Measurements from ENCODE around the gene GAK.

The GAK gene

DNA sequence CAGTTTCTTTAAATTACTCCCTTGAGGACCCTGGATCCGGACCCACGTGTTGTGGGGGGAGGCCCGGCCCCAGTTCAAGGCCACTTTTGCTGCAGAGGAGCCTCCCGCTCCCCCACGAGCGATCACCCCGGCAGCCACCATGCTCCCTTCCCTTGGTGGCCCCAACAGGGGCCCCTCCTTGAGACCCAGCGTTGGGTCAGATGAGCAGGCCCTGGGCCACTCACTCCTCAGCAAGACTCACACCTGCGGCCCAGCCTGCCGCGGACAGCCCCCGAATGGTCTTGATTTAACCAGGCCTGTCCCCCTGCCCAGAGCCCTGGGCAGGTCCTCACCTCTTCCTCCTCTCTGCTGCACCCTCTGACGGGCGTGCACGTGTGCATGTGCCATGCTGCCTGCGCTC lies 110.5 kb downstream of the GAK start:
- Histone ChIP-seq H2AFZ (ENCODE audit: low read depth, low read length, severe bottlenecking) (no peak overlapping the region), H3K36me3 (ENCODE audit: low read length) (no peaks in the 10 kb centered on the region), H3K9me2 (replicated peaks; ENCODE audit: insufficient read depth, low read length) (no peaks in the 10 kb centered on the region), H3K79me2 (ENCODE audit: insufficient read depth, low read length) (no peaks in the 10 kb centered on the region), H3K27me3 (ENCODE audit: low read length) (no peaks in the 10 kb centered on the region), H3F3A (ENCODE audit: insufficient read depth) (no peaks in the 10 kb centered on the region), H3K4me3 (ENCODE audit: insufficient read depth, low read length, poor library complexity, severe bottlenecking) (no peak overlapping the region), H4K20me1 (ENCODE audit: low read depth, low read length) (no peaks in the 10 kb centered on the region), H3K9ac (ENCODE audit: low read length) (no peak overlapping the region), H3K27ac (ENCODE audit: low read depth, low read length) (no peak overlapping the region), H3K9me3 (ENCODE audit: insufficient read depth, low read length) (no peaks in the 10 kb centered on the region), H3K4me2 (ENCODE audit: low read depth, low read length, poor library complexity, severe bottlenecking) (no peak overlapping the region)
- TF ChIP-seq, protein P1, sequence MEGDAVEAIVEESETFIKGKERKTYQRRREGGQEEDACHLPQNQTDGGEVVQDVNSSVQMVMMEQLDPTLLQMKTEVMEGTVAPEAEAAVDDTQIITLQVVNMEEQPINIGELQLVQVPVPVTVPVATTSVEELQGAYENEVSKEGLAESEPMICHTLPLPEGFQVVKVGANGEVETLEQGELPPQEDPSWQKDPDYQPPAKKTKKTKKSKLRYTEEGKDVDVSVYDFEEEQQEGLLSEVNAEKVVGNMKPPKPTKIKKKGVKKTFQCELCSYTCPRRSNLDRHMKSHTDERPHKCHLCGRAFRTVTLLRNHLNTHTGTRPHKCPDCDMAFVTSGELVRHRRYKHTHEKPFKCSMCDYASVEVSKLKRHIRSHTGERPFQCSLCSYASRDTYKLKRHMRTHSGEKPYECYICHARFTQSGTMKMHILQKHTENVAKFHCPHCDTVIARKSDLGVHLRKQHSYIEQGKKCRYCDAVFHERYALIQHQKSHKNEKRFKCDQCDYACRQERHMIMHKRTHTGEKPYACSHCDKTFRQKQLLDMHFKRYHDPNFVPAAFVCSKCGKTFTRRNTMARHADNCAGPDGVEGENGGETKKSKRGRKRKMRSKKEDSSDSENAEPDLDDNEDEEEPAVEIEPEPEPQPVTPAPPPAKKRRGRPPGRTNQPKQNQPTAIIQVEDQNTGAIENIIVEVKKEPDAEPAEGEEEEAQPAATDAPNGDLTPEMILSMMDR (IDR thresholded peaks at IDR 0.05; ENCODE audit: insufficient read depth, low read length, poor library complexity, severe bottlenecking) = no peak
- TF ChIP-seq EZH2phosphoT487 (conservative IDR thresholded peaks at IDR 0.05; ENCODE audit: low read length) = no peak

DNA sequence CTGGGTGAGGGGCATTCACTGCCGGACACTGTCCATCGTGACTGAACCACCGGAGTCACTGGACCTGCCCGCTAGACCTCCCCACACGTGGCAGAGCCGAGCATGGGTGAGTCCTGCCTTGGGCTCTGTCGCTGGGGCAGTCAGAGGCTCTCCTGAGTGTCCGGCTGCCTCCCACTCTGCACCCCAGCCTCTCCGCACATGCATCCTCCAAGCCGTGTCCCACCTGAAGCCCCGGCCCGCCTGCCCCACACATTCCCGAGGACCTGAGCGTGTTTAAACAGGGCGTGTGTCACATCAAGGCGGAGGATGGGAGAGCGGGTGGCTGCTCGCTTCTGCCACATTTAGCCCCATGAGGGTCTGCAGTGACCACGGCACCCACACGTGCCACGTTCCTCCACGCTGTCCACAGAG lies 110.9 kb downstream of the GAK start:
- no peaks in the 10 kb centered on the region for H3K27me3 ChIP-seq (ENCODE audit: low read length)
- no peaks in the 10 kb centered on the region for H4K20me1 ChIP-seq (ENCODE audit: low read depth, low read length)
- H3F3A ChIP-seq (ENCODE audit: insufficient read depth) = no peaks in the 10 kb centered on the region
- no peaks in the 10 kb centered on the region for H3K9me3 ChIP-seq (ENCODE audit: insufficient read depth, low read length)
- no peaks in the 10 kb centered on the region for H3K36me3 ChIP-seq (ENCODE audit: low read length)
- H3K4me2 ChIP-seq (ENCODE audit: low read depth, low read length, poor library complexity, severe bottlenecking) = no peak overlapping the region
- no peak overlapping the region for H2AFZ ChIP-seq (ENCODE audit: low read depth, low read length, severe bottlenecking)
- no peaks in the 10 kb centered on the region for H3K9me2 ChIP-seq (replicated peaks; ENCODE audit: insufficient read depth, low read length)
- H3K79me2 ChIP-seq (ENCODE audit: insufficient read depth, low read length) = no peaks in the 10 kb centered on the region
- TF ChIP-seq EZH2phosphoT487 (conservative IDR thresholded peaks at IDR 0.05; ENCODE audit: low read length) = no peak
- TF ChIP-seq, protein P1 (IDR thresholded peaks at IDR 0.05; ENCODE audit: insufficient read depth, low read length, poor library complexity, severe bottlenecking) = no peak
- no peak overlapping the region for H3K9ac ChIP-seq (ENCODE audit: low read length)
- no peak overlapping the region for H3K27ac ChIP-seq (ENCODE audit: low read depth, low read length)
- no peak overlapping the region for H3K4me3 ChIP-seq (ENCODE audit: insufficient read depth, low read length, poor library complexity, severe bottlenecking)

DNA sequence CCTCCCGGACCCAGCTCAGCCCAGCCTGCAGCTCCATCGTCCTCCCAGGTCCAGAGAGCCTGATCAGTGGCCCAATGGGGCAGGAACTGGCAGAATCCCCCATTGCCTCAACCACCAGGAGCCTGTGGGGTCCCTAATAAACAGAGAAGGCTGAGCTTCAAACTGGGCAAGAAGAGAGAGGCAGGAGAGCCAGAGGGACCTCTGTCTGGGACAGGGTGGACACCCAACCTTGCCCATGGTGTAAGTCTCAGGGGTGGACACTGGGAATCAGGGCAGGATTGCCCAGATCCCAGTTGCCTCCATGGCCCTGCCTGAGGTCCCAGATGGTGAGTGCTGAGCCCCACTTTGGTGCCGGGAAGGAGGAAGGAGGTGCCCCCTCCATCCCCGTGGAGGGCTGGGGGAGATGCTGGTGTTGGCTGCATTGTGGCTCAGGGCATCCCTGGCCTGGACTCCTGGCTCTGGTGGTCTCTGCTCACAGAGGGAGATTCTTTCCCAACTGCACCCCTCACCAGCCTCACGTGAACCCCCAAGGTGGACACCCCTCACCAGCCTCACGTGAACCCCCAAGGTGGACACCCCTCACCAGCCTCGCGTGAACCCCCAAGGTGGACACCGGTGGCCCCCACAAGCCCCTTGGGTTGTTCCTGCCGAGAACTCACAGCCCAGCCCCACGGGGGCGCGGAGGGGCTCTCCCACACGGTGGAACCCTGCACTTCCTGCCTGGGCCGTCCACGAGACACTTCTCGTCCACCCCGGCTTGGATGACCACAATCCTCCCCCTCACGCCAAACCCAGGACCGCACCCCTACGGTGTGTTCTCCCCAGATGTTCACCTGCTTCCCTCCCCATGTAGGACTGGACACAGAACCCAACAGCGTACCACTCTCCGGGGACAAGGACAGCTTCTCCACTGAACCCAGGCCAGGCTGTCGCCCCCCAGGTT lies 111.6 kb downstream of the GAK start:
- Histone ChIP-seq H4K20me1 (ENCODE audit: low read depth, low read length) (no peaks in the 10 kb centered on the region), H3K9ac (ENCODE audit: low read length) (no peak overlapping the region), H3K4me3 (ENCODE audit: insufficient read depth, low read length, poor library complexity, severe bottlenecking) (no peak overlapping the region), H2AFZ (ENCODE audit: low read depth, low read length, severe bottlenecking) (no peak overlapping the region), H3K27me3 (ENCODE audit: low read length) (no peaks in the 10 kb centered on the region), H3K36me3 (ENCODE audit: low read length) (no peaks in the 10 kb centered on the region), H3K4me2 (ENCODE audit: low read depth, low read length, poor library complexity, severe bottlenecking) (no peak overlapping the region), H3K79me2 (ENCODE audit: insufficient read depth, low read length) (no peaks in the 10 kb centered on the region), H3F3A (ENCODE audit: insufficient read depth) (0 out of 2 replicates have a peak, but pooled peaks cover under 1% of the 10 kb centered on the region), H3K9me3 (ENCODE audit: insufficient read depth, low read length) (no peaks in the 10 kb centered on the region), H3K9me2 (replicated peaks; ENCODE audit: insufficient read depth, low read length) (no peaks in the 10 kb centered on the region), H3K27ac (ENCODE audit: low read depth, low read length) (no peak overlapping the region)
- TF ChIP-seq EZH2phosphoT487 (conservative IDR thresholded peaks at IDR 0.05; ENCODE audit: low read length) = no peak
- TF ChIP-seq, protein P1 (IDR thresholded peaks at IDR 0.05; ENCODE audit: insufficient read depth, low read length, poor library complexity, severe bottlenecking) = no peak

Data from SU-DHL-6 (cell line).